K562 (cell line): ENCODE measurements around the gene MBOAT2. TPM values are rescaled to one million over a fixed set of nuclear protein-coding genes. Genes with fewer than 3 reads are reported as not detected.

ENCODE experiments used
- ATAC-seq: fragments of 200-7000 bp; cut with Tn5 transposase; 3 replicates; pipeline ENCODE4 v1.9.1; 2020; ENCODE audit warnings: moderate library complexity
- BruUV-seq: library from RNA; stranded (reverse); fragments of 400-500 nt; replicated peaks from 2 replicates; lab custom pipeline; 2021; lab: Mats Ljungman, UMichigan
- CTCF ChIA-PET: fragments of 300-600 bp; formaldehyde crosslinking; extraction: SDS; loops from one replicate; lab custom pipeline; 2021; ENCODE audit warnings: low intra/inter-chr PET ratio; lab: Yijun Ruan, JAX
- POLR2A ChIA-PET: fragments of 300-600, 350-650 bp; sonication (Branson Sonifier 250); formaldehyde crosslinking; extraction: SDS; loops from one replicate; lab custom pipeline; 2021; ENCODE audit warnings: antibody characterized with exemption, inconsistent platforms; lab: Yijun Ruan, JAX
- DNase-seq, 4 experiments: peaks; one replicate each; pipeline versions ENCODE4 v3.0.0 to v3.0.0-alpha.2; 2011 to 2018; ENCODE audit warnings: low spot score in 3 of 4, mixed read lengths in 3 of 4; ENCODE audit errors: extremely low read depth in 1 of 4
- FAIRE-seq: peaks from 2 replicates; lab custom pipeline; 2011; peaks lifted over from hg19 to GRCh38; lab: Jason Lieb, UNC
- H2AFZ ChIP-seq: 2 replicates; pipeline ENCODE4 v1.6.0; 2011; ENCODE audit warnings: low read depth, low read length, control low read depth, inconsistent platforms
- H3K27ac ChIP-seq: fragments of 200-600 bp; 3 replicates; pipeline ENCODE4 v1.8.0; 2011; ENCODE audit warnings: low read depth, mild to moderate bottlenecking, control low read depth, inconsistent platforms, low read length, moderate library complexity, mixed read lengths; ENCODE audit errors: extremely low read depth
- H3K27me3 ChIP-seq, 2 experiments: fragments of 300-600 bp in 1 of 2; 2 replicates in 1 of 2; 3 replicates in 1 of 2; pipeline versions ENCODE4 v1.6.0 to v1.8.0; 2011; ENCODE audit warnings: inconsistent platforms in 2 of 2, low read length in 2 of 2, mild to moderate bottlenecking in 1 of 2, mixed read lengths in 1 of 2, moderate library complexity in 1 of 2; ENCODE audit not compliant: control insufficient read depth in 2 of 2, insufficient read depth in 2 of 2
- H3K36me3 ChIP-seq: fragments of 300-600 bp; 3 replicates; pipeline ENCODE4 v1.8.0; 2011; ENCODE audit warnings: mild to moderate bottlenecking, low read length, inconsistent platforms; ENCODE audit not compliant: control insufficient read depth, insufficient read depth
- H3K4me1 ChIP-seq, 2 experiments: fragments of 200-600 bp in 1 of 2; replicated peaks in 1 of 2; 2 replicates in 1 of 2; 3 replicates in 1 of 2; pipeline versions ENCODE4 v1.5.1 to v1.8.0; 2011; ENCODE audit warnings: inconsistent platforms in 2 of 2, low read length in 2 of 2, mild to moderate bottlenecking in 1 of 2, mixed read lengths in 1 of 2, moderate library complexity in 1 of 2; ENCODE audit not compliant: control insufficient read depth in 2 of 2, insufficient read depth in 2 of 2
- H3K4me2 ChIP-seq: 2 replicates; pipeline ENCODE4 v1.6.1; 2011; ENCODE audit warnings: low read length, control low read depth, inconsistent platforms, mixed read lengths; ENCODE audit not compliant: insufficient read depth
- H3K4me3 ChIP-seq: fragments of 200-600 bp; sonication (generic), shearing (Covaris generic); 2 replicates; pipeline ENCODE4 v1.5.1; 2016; ENCODE audit warnings: control low read depth, inconsistent platforms
- H3K79me2 ChIP-seq: fragments of 200-600 bp; 3 replicates; pipeline ENCODE4 v1.8.0; 2011; ENCODE audit warnings: low read length, inconsistent platforms; ENCODE audit not compliant: control insufficient read depth, insufficient read depth
- H3K9ac ChIP-seq, 2 experiments: 2 replicates each; pipeline versions ENCODE4 v1.6.0 to v1.6.1; 2011; ENCODE audit warnings: low read depth in 2 of 2, low read length in 2 of 2, control low read depth in 1 of 2, inconsistent platforms in 1 of 2, mild to moderate bottlenecking in 1 of 2, mixed read lengths in 1 of 2; ENCODE audit not compliant: insufficient read depth in 1 of 2
- H3K9me1 ChIP-seq: one replicate; pipeline ENCODE4 v1.6.0; 2011; ENCODE audit warnings: inconsistent platforms, mild to moderate bottlenecking, low read length, moderate library complexity; ENCODE audit not compliant: control insufficient read depth, insufficient read depth
- H3K9me3 ChIP-seq: replicated peaks from 2 replicates; pipeline ENCODE4 v1.5.1; 2011; ENCODE audit warnings: low read depth, low read length, inconsistent platforms; ENCODE audit not compliant: control insufficient read depth, insufficient read depth
- H4K20me1 ChIP-seq: replicated peaks from 2 replicates; pipeline ENCODE4 v1.6.1; 2011; ENCODE audit warnings: low read length, inconsistent platforms, mixed read lengths; ENCODE audit not compliant: control insufficient read depth, insufficient read depth
- ARID2 ChIP-seq: fragments of 450-650 bp; IDR thresholded peaks from 2 replicates; pipeline ENCODE4 v1.6.1; 2017; ENCODE audit warnings: antibody characterized with exemption, mild to moderate bottlenecking
- DIDO1 ChIP-seq: fragments of 450-650 bp; IDR thresholded peaks from 2 replicates; pipeline ENCODE4 v1.6.1; 2016; ENCODE audit warnings: low read depth, missing biosample characterization, missing genetic modification characterization
- HDAC2 ChIP-seq: fragments of 450-650 bp; IDR thresholded peaks from 2 replicates; pipeline ENCODE4 v1.6.1; 2016; ENCODE audit warnings: mild to moderate bottlenecking
- HLTF ChIP-seq: fragments of 450-650 bp; IDR thresholded peaks from 2 replicates; pipeline ENCODE4 v1.6.1; 2016
- ILK ChIP-seq: fragments of 450-650 bp; IDR thresholded peaks from 2 replicates; pipeline ENCODE4 v1.6.1; 2016; ENCODE audit warnings: missing genetic modification characterization, low read depth, mild to moderate bottlenecking, missing compliant biosample characterization, moderate library complexity, borderline replicate concordance
- LCOR ChIP-seq: sonication (generic); formaldehyde crosslinking; IDR thresholded peaks from 2 replicates; pipeline ENCODE4 v1.8.0; 2022; ENCODE audit warnings: mild to moderate bottlenecking, missing genetic modification reagents
- MCM2 ChIP-seq: fragments of 450-650 bp; IDR thresholded peaks from 2 replicates; pipeline ENCODE4 v1.6.1; 2017; ENCODE audit warnings: low read depth, mild to moderate bottlenecking
- MEF2A ChIP-seq: IDR thresholded peaks from 2 replicates; pipeline ENCODE4 v1.6.1; 2011; ENCODE audit warnings: low read depth, mild to moderate bottlenecking, low read length, moderate library complexity; ENCODE audit not compliant: control insufficient read depth
- ZNF232 ChIP-seq: sonication (generic); formaldehyde crosslinking; IDR thresholded peaks from 2 replicates; pipeline ENCODE4 v1.8.0; 2022; ENCODE audit warnings: mild to moderate bottlenecking, missing genetic modification reagents
- ZNF324 ChIP-seq: fragments of 250-450 bp; sonication (Bioruptor Pico); IDR thresholded peaks from 2 replicates; pipeline ENCODE4 v1.4.0; 2020; ENCODE audit warnings: mild to moderate bottlenecking
- ZNF41 ChIP-seq: fragments of 250-450 bp; sonication (Bioruptor Pico); conservative IDR thresholded peaks from 2 replicates; pipeline ENCODE4 v1.4.0; 2020; ENCODE audit warnings: mild to moderate bottlenecking
- ZNF431 ChIP-seq: sonication (generic); formaldehyde crosslinking; IDR thresholded peaks from 2 replicates; pipeline ENCODE4 v1.8.0; 2022; ENCODE audit warnings: mild to moderate bottlenecking, missing genetic modification reagents
- ZNF586 ChIP-seq: fragments of 450-650 bp; formaldehyde crosslinking; conservative IDR thresholded peaks from 2 replicates; pipeline ENCODE4 v1.4.0; 2020; ENCODE audit warnings: mild to moderate bottlenecking, moderate library complexity
- ZNF699 ChIP-seq: fragments of 250-450 bp; sonication (Bioruptor Pico); IDR thresholded peaks from 2 replicates; pipeline ENCODE4 v1.8.0; 2021; ENCODE audit warnings: mild to moderate bottlenecking, moderate library complexity; ENCODE audit not compliant: insufficient replicate concordance
- WGBS: fragments of 100-300 bp; shearing (Covaris generic); methylation state at CpG from one replicate; pipeline ENCODE4 v1.1.6; 2016; ENCODE audit warnings: low coverage, mixed read lengths; ENCODE audit not compliant: insufficient coverage; ENCODE audit errors: missing lambda C conversion rate; 5-methylcytosine and 5-hydroxymethylcytosine counted together
- in situ Hi-C: fragments of 300-500 bp; cut with MboI; formaldehyde crosslinking; loops from 4 replicates; pipeline ENCODE4 v1.15.0; 2018; ENCODE audit warnings: inconsistent platforms, mixed read lengths
- intact Hi-C: fragments of 100-400 bp; cut with micrococcal nuclease; formaldehyde crosslinking; loops from 2 replicates; pipeline ENCODE4 v1.14.2; 2022
- polyA plus RNA-seq, 8 experiments: library from polyadenylated mRNA; depleted of rRNA in 4 of 8; stranded (reverse) in 5 of 8; unstranded in 3 of 8; fragments of >200 nt; fragmentation: Nextera tagmentation in 2 of 8; fragmentation: Illumina TruSeq in 1 of 8; extraction: Ambion mirVana in 2 of 8; extraction: Trizol in 1 of 8; gene quantifications; 2 replicates each; pipeline versions ENCODE4 v1.2.1 to v1.2.3, GENCODE V29; 2011 to 2014; ENCODE audit warnings: inconsistent platforms in 1 of 8, missing spikeins in 1 of 8
- total RNA-seq, 7 experiments: library from RNA; depleted of rRNA in 6 of 7; stranded (reverse); fragments of >200 nt in 6 of 7; fragmentation: Illumina TruSeq in 2 of 7; extraction: Trizol in 2 of 7; gene quantifications; 2 replicates each; pipeline versions ENCODE4 v1.2.1 to v1.2.3, GENCODE V29; 2011 to 2021; ENCODE audit warnings: low replicate concordance in 1 of 7
- TF ChIP-seq, protein P1 (sequence below): sonication (generic); formaldehyde crosslinking; IDR thresholded peaks from 2 replicates; pipeline ENCODE4 v1.4.0; 2020; ENCODE audit warnings: mild to moderate bottlenecking, missing genetic modification reagents
- TF ChIP-seq, protein P2 (sequence below): sonication (generic); formaldehyde crosslinking; IDR thresholded peaks from 2 replicates; pipeline ENCODE4 v1.8.1; 2023; ENCODE audit warnings: mild to moderate bottlenecking, missing genetic modification reagents, moderate library complexity
- TF ChIP-seq, protein P3 (sequence below): fragments of 450-650 bp; IDR thresholded peaks from 2 replicates; pipeline ENCODE4 v1.6.1; 2016; ENCODE audit warnings: missing biosample characterization, missing genetic modification characterization
- TF ChIP-seq, protein P4 (sequence below), 2 experiments: fragments of 450-650 bp; conservative IDR thresholded peaks; 2 replicates each; pipeline ENCODE4 v1.6.1; 2017; ENCODE audit warnings: mild to moderate bottlenecking in 2 of 2, moderate library complexity in 2 of 2

MBOAT2 gene
- total and polyA plus RNA-seq, 9 of the 15 experiments (the other 6 are each of a cell fraction or from before 2014, with no cell fraction given): 8.4 to 122 (median 27.6) TPM

DNA sequence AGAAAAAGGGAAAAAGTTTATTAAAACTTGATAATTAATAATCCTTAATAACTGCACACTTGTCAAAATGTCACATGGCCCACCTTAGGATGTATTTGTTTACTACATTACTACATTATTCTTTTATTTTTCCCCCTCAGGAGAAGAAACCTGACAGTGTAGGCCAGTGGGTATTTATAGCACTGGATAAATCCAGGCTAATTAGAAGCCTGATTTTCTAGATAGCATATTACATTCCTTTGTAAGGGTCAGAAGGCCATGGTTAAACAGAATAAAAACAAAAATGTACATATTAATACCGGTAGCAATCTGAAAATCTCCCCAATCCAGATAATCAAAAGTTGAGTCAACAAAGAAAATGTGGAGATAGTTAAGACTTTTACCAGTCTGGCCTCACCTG, 144.6 kb downstream of the MBOAT2 start:
- no peaks in the 10 kb centered on the region for H3K9me3 ChIP-seq
- H3K36me3 ChIP-seq: peaks cover 41% of the 10 kb centered on the region
- no peak overlapping the region for H3K4me2 ChIP-seq
- H4K20me1 ChIP-seq: no peaks in the 10 kb centered on the region
- no peak overlapping the region for H3K27ac ChIP-seq
- WGBS: 37% methylated on average over 1 of the region's 1 CpG
- BruUV-seq: no TSS peak
- H3K4me1 ChIP-seq: peaks cover 0 to 4% of the 10 kb centered on the region in 2 experiments; a peak in 2 of 5 replicates
- ATAC-seq (no peak), DNase-seq (no peak), FAIRE-seq (no peak)
- H3K27me3 ChIP-seq: no peaks in the 10 kb centered on the region
- CTCF ChIA-PET: no interaction called here
- no peaks in the 10 kb centered on the region for H3K9me1 ChIP-seq
- intact Hi-C loops (no loop called here), in situ Hi-C loops (no loop called here)
- H3K9ac ChIP-seq: no peak overlapping the region
- H3K79me2 ChIP-seq: no peaks in the 10 kb centered on the region
- POLR2A ChIA-PET: no interaction called here
- no peak overlapping the region for H3K4me3 ChIP-seq
- no peak overlapping the region for H2AFZ ChIP-seq
- no peak for TF ChIP-seq MCM2
- no peak for TF ChIP-seq ZNF431 (CRISPR knock-in tag)
- TF ChIP-seq ARID2: no peak
- TF ChIP-seq LCOR (CRISPR knock-in tag): no peak
- no peak for TF ChIP-seq ZNF41 (CRISPR knock-in tag)
- TF ChIP-seq, protein P1, sequence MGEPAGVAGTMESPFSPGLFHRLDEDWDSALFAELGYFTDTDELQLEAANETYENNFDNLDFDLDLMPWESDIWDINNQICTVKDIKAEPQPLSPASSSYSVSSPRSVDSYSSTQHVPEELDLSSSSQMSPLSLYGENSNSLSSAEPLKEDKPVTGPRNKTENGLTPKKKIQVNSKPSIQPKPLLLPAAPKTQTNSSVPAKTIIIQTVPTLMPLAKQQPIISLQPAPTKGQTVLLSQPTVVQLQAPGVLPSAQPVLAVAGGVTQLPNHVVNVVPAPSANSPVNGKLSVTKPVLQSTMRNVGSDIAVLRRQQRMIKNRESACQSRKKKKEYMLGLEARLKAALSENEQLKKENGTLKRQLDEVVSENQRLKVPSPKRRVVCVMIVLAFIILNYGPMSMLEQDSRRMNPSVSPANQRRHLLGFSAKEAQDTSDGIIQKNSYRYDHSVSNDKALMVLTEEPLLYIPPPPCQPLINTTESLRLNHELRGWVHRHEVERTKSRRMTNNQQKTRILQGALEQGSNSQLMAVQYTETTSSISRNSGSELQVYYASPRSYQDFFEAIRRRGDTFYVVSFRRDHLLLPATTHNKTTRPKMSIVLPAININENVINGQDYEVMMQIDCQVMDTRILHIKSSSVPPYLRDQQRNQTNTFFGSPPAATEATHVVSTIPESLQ (CRISPR knock-in tag): no peak
- no peak for TF ChIP-seq ZNF232
- no peak for TF ChIP-seq ZNF324 (CRISPR knock-in tag)
- no peak for TF ChIP-seq ZNF699 (CRISPR knock-in tag)
- TF ChIP-seq, protein P2, sequence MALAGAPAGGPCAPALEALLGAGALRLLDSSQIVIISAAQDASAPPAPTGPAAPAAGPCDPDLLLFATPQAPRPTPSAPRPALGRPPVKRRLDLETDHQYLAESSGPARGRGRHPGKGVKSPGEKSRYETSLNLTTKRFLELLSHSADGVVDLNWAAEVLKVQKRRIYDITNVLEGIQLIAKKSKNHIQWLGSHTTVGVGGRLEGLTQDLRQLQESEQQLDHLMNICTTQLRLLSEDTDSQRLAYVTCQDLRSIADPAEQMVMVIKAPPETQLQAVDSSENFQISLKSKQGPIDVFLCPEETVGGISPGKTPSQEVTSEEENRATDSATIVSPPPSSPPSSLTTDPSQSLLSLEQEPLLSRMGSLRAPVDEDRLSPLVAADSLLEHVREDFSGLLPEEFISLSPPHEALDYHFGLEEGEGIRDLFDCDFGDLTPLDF (CRISPR knock-in tag): no peak
- no peak for TF ChIP-seq ZNF586
- no peak for TF ChIP-seq HDAC2
- no peak for TF ChIP-seq ILK
- TF ChIP-seq, protein P3, sequence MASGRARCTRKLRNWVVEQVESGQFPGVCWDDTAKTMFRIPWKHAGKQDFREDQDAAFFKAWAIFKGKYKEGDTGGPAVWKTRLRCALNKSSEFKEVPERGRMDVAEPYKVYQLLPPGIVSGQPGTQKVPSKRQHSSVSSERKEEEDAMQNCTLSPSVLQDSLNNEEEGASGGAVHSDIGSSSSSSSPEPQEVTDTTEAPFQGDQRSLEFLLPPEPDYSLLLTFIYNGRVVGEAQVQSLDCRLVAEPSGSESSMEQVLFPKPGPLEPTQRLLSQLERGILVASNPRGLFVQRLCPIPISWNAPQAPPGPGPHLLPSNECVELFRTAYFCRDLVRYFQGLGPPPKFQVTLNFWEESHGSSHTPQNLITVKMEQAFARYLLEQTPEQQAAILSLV (tag): no peak
- TF ChIP-seq, protein P4, sequence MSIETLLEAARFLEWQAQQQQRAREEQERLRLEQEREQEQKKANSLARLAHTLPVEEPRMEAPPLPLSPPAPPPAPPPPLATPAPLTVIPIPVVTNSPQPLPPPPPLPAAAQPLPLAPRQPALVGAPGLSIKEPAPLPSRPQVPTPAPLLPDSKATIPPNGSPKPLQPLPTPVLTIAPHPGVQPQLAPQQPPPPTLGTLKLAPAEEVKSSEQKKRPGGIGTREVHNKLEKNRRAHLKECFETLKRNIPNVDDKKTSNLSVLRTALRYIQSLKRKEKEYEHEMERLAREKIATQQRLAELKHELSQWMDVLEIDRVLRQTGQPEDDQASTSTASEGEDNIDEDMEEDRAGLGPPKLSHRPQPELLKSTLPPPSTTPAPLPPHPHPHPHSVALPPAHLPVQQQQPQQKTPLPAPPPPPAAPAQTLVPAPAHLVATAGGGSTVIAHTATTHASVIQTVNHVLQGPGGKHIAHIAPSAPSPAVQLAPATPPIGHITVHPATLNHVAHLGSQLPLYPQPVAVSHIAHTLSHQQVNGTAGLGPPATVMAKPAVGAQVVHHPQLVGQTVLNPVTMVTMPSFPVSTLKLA (conservative IDR thresholded peaks at IDR 0.05): no peak
- no peak for TF ChIP-seq HLTF
- TF ChIP-seq DIDO1 (tag): no peak
- TF ChIP-seq MEF2A: no peak
